Endothelial cell of umbilical vein (primary cell): Measurements from ENCODE around the gene DCC. TPM values are rescaled to one million over a fixed set of nuclear protein-coding genes. Genes with fewer than 3 reads are reported as not detected.

Source experiments
- BruUV-seq: library from RNA; stranded (reverse); fragments of 400-500 nt; replicated peaks from 2 replicates; lab custom pipeline; 2021; lab: Mats Ljungman, UMichigan
- CTCF ChIA-PET: fragments of 300-600, 350-600 bp; sonication (Branson Sonifier 250); formaldehyde crosslinking; loops from one replicate; lab custom pipeline; 2021; ENCODE audit warnings: antibody characterized with exemption, inconsistent platforms; lab: Charles Lee
- POLR2A ChIA-PET: fragments of 300-600, 350-600 bp; sonication (Branson Sonifier 250); formaldehyde crosslinking; loops from one replicate; lab custom pipeline; 2021; ENCODE audit warnings: antibody characterized with exemption, inconsistent platforms; lab: Charles Lee
- DNase-seq: peaks from one replicate; pipeline ENCODE4 v3.0.0-alpha.2; 2011; ENCODE audit warnings: low read depth, low spot score
- FAIRE-seq: peaks from 2 replicates; lab custom pipeline; 2011; peaks lifted over from hg19 to GRCh38; lab: Jason Lieb, UNC
- H2AFZ ChIP-seq: 2 replicates; pipeline ENCODE4 v1.6.0; 2012; ENCODE audit warnings: low read depth, low read length, control low read depth, inconsistent platforms
- H3K27ac ChIP-seq: 2 replicates; pipeline ENCODE4 v1.5.1; 2011; ENCODE audit warnings: low read depth, mild to moderate bottlenecking, control low read depth, low read length, moderate library complexity; ENCODE audit not compliant: insufficient read depth
- H3K27me3 ChIP-seq, 2 experiments: 2 replicates each; pipeline versions ENCODE4 v1.6.0 to v1.6.1; 2011; ENCODE audit warnings: low read length in 2 of 2, mixed read lengths in 1 of 2; ENCODE audit not compliant: control insufficient read depth in 2 of 2, insufficient read depth in 2 of 2
- H3K36me3 ChIP-seq, 2 experiments: 2 replicates in 1 of 2; 3 replicates in 1 of 2; pipeline ENCODE4 v1.5.1; 2011; ENCODE audit warnings: low read length in 2 of 2, mild to moderate bottlenecking in 1 of 2, moderate library complexity in 1 of 2; ENCODE audit not compliant: control insufficient read depth in 2 of 2, insufficient read depth in 2 of 2; ENCODE audit errors: extremely low read depth in 1 of 2
- H3K4me1 ChIP-seq: 3 replicates; pipeline ENCODE4 v1.5.1; 2011; ENCODE audit warnings: mild to moderate bottlenecking, low read length; ENCODE audit not compliant: control insufficient read depth, insufficient read depth; ENCODE audit errors: extremely low read depth
- H3K4me2 ChIP-seq: 2 replicates; pipeline ENCODE4 v1.6.1; 2011; ENCODE audit warnings: low read length, control low read depth, mixed read lengths; ENCODE audit not compliant: insufficient read depth
- H3K4me3 ChIP-seq, 3 experiments: fragments of 200-600 bp in 1 of 3; sonication (generic), shearing (Covaris generic) in 1 of 3; replicated peaks in 1 of 3; 2 replicates each; pipeline ENCODE4 v1.5.1; 2011 to 2016; ENCODE audit warnings: control low read depth in 3 of 3, low read length in 3 of 3, mild to moderate bottlenecking in 2 of 3, inconsistent platforms in 1 of 3, low read depth in 1 of 3, moderate library complexity in 1 of 3; ENCODE audit not compliant: insufficient read depth in 1 of 3
- H3K79me2 ChIP-seq: 2 replicates; pipeline ENCODE4 v1.6.0; 2012; ENCODE audit warnings: low read length, inconsistent platforms; ENCODE audit not compliant: control insufficient read depth, insufficient read depth
- H3K9ac ChIP-seq: replicated peaks from 2 replicates; pipeline ENCODE3; 2011; ENCODE audit warnings: low read length, control low read depth; ENCODE audit not compliant: insufficient read depth; ENCODE audit errors: extremely low read depth
- H3K9me1 ChIP-seq: replicated peaks from 3 replicates; pipeline ENCODE4 v1.6.0; 2011; ENCODE audit warnings: mild to moderate bottlenecking, low read length; ENCODE audit not compliant: control insufficient read depth, insufficient read depth; ENCODE audit errors: extremely low read depth
- H3K9me3 ChIP-seq: replicated peaks from 2 replicates; pipeline ENCODE4 v1.5.1; 2012; ENCODE audit warnings: low read length, inconsistent platforms; ENCODE audit not compliant: control insufficient read depth, insufficient read depth
- H4K20me1 ChIP-seq: replicated peaks from 2 replicates; pipeline ENCODE3; 2011; ENCODE audit warnings: mild to moderate bottlenecking, low read length; ENCODE audit not compliant: control insufficient read depth, insufficient read depth; ENCODE audit errors: extremely low read depth
- CTCF ChIP-seq, 2 donors: IDR thresholded peaks; 1 replicate in 1 of 2; 2 replicates in 1 of 2; pipeline ENCODE4 v1.5.1; 2011; ENCODE audit warnings: low read length in 2 of 2, mild to moderate bottlenecking in 2 of 2, moderate library complexity in 2 of 2, control low read depth in 1 of 2, inconsistent platforms in 1 of 2, low read depth in 1 of 2; ENCODE audit not compliant: insufficient read depth in 1 of 2; ENCODE audit errors: extremely low read depth in 1 of 2
- FOS ChIP-seq: IDR thresholded peaks from 2 replicates; pipeline ENCODE4 v1.6.1; 2011; ENCODE audit warnings: mild to moderate bottlenecking, low read length, moderate library complexity, borderline replicate concordance; ENCODE audit not compliant: insufficient read depth
- GATA2 ChIP-seq: IDR thresholded peaks from 2 replicates; pipeline ENCODE4 v1.7.0; 2011; ENCODE audit warnings: low read depth, mild to moderate bottlenecking, moderate library complexity, mixed read lengths, low read length; ENCODE audit not compliant: insufficient read length, insufficient read depth
- JUN ChIP-seq: IDR thresholded peaks from 2 replicates; pipeline ENCODE4 v1.6.1; 2011; ENCODE audit warnings: borderline replicate concordance, low read depth; ENCODE audit not compliant: insufficient read length, insufficient read depth
- MAX ChIP-seq: IDR thresholded peaks from 2 replicates; pipeline ENCODE4 v1.6.1; 2011; ENCODE audit not compliant: insufficient read depth, insufficient read length
- MYC ChIP-seq: IDR thresholded peaks from one replicate; pipeline ENCODE4 v1.6.1; 2011; ENCODE audit warnings: mild to moderate bottlenecking, low read depth, low read length
- POLR2A ChIP-seq: IDR thresholded peaks from 2 replicates; pipeline ENCODE4 v1.6.1; 2012; ENCODE audit warnings: low read depth, mild to moderate bottlenecking, control low read depth, low read length
- dilution Hi-C: fragments of 300-500 bp; cut with MboI; formaldehyde crosslinking; loops from one replicate; pipeline ENCODE4 v1.15.0; 2019; ENCODE audit warnings: low sequenced_read_pairs; ENCODE audit not compliant: extremely low pct_ligation_motif_present
- intact Hi-C: fragments of 100-400 bp; cut with micrococcal nuclease; formaldehyde crosslinking; loops from one replicate; pipeline ENCODE4 v1.10.0; 2022
- polyA plus RNA-seq, 4 experiments: library from polyadenylated mRNA; depleted of rRNA in 3 of 4; stranded (reverse) in 3 of 4; unstranded in 1 of 4; fragments of >200 nt; gene quantifications; 2 replicates each; pipeline versions ENCODE4 v1.2.1 to v1.2.3, GENCODE V29; 2011 to 2012; ENCODE audit warnings: missing spikeins in 1 of 4
- total RNA-seq: library from RNA; stranded (reverse); gene quantifications from 2 replicates; pipeline ENCODE4 v1.2.3, GENCODE V29; 2021

The DCC gene
- total and polyA plus RNA-seq, 2 donors (not counting 3 experiments of a cell fraction or from before 2014, with no cell fraction given), result not detected

GRCh38 chr18:52907543-52908308 is 567.7 kb downstream of the DCC start:
- Histone ChIP-seq H3K9ac (no peak overlapping the region), H3K4me1 (no peaks in the 10 kb centered on the region), H3K9me1 (no peaks in the 10 kb centered on the region), H3K27ac (no peak overlapping the region), H4K20me1 (no peaks in the 10 kb centered on the region), H3K79me2 (no peaks in the 10 kb centered on the region), H3K4me2 (no peak overlapping the region), H3K4me3 (no peak overlapping the region), H2AFZ (no peak overlapping the region), H3K9me3 (no peaks in the 10 kb centered on the region), H3K36me3 (no peaks in the 10 kb centered on the region), H3K27me3 (no peaks in the 10 kb centered on the region)
- no peak for DNase-seq
- BruUV-seq, result no TSS peak
- dilution Hi-C loops, result no loop called here
- intact Hi-C loops, result no loop called here
- CTCF ChIA-PET, result no interaction called here
- POLR2A ChIA-PET, result no interaction called here
- FAIRE-seq, result no peak
- no peak for TF ChIP-seq MAX
- no peak for TF ChIP-seq POLR2A
- TF ChIP-seq GATA2, result no peak
- TF ChIP-seq FOS, result no peak
- no peak for TF ChIP-seq MYC
- TF ChIP-seq CTCF (IDR thresholded peaks at IDR 0.05; ENCODE audit: extremely low read depth in 1 of 2, insufficient read depth in 1 of 2, low read depth in 1 of 2, low read length in 2 of 2), result no peak
- TF ChIP-seq JUN, result no peak
